Germinal center (tissue), 1 donor: Measurements from ENCODE around the gene NTN3.
"Not testable (repeated sequence)": the region's sequence is repeated elsewhere in the genome, so short reads cannot be mapped to it uniquely, and the experiment has no call there.

Experiments used
- DNase-seq: peaks from one replicate; pipeline ENCODE4 v3.0.0; 2012; ENCODE audit warnings: mixed read lengths, low spot score

Gene NTN3

DNA sequence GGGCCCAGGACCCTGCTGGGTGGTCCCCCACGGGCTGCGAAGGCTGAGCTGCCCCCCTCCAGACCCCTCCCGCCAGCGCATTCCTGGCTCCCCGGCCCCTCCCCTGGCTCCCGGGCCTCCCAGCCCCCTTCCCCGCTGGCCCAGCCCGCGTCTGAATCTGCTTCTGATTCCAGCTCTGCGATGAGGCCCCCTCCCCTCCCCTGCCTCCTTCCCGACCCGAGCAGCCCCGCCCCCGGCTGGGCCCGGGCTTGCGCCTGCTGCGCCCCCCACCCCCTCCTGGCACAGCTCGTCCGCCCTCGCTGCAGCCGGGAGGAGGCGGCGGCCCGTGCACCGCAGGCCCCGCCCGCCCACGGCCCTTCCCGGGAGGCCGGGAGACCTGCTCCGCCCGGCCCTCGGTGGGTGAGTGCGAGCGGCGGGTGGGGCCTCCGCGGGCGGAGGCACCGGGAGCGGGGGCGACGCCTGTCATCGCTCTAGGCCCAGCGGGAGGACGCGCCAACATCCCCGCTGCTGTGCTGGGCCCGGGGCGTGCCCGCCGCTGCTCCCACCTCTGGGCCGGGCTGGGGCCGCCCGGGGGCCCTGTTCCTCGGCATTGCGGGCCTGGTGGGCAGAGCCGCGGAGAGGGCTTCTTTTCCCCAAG is at the start of gene NTN3:
Gene NTN3 (plus strand): TSS at position 282 of the 637 bp plus-strand sequence. CDS start 405 bp downstream, outside the sequence.
- no peak for DNase-seq

DNA sequence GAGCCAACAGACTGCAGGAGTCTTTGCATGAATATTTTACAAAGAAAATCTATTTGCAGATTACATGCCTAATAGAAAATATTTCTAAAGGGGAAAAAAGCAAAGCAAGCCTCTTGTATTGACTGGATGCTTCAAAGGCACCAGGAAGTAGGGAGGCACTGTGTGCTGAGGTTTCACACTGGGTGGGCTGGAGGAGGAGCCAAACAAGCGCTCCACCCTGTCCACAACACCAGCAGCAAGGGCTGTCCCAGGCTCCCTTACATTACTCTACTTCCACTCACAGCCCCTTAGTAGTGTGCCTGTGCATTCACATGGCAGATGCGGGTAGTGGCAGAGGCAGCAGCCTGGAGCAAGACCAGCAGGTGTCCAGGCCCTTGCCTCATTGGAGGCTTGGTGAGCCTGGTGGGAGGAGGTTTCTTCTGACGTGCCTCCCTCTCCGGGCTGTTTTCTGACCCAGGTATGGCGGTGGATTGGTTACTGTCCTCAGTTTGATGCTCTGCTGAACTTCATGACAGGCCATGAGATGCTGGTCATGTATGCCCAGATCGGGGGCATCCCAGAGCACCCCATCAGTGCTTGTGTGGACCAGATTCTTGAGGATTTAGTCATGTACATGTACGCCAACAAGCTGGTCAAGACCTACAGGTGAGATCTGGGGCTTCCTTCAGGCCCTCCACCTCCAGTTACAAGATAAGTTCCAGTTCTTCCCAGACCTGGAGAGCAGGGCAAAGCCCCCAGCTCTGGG is 48.8 kb upstream of the NTN3 start:
- no peak for DNase-seq

DNA sequence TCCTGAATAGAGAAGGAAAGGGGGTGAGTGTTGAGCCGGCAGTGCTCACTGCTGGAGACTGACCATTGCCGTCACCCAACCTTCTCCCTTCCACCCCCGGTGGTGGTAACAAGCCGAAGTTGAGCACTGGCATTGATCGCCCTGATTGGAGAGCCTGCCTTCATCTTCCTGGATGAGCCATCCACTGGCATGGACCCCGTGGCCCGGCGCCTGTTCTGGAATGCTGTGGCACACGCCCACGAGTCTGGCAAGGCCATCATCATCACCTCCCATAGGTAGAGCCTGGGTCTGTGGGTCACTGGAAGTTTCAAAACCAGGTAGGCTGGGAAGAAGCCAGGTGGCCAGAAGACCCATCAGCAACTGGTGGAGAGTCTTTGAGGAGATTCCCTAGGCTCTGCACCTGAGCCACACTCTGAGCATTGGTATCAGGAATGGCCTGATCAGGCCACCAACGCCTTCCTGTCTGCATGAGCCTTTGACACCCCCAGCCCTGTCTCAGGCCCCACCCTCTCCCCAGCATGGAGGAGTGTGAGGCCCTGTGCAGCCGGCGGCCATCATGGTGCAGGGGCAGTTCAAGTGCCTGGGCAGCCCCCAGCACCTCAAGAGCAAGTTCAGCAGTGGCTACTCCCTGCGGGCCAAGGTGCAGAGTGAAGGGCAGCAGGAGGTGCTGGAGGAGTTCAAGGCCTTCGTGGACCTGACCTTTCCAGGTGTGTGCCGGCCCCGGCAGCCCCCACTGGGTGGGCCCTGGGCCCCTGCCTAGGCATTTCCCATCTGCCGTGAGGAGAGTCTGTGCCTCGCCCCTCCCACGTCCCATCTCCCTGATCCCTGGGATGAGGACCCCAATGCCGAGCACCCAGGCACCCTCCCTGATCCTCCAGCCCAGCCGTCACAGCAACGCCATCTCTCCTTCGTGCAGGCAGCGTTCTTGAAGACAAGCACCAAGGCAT is 46.8 kb upstream of the NTN3 start:
- no peak for DNase-seq

DNA sequence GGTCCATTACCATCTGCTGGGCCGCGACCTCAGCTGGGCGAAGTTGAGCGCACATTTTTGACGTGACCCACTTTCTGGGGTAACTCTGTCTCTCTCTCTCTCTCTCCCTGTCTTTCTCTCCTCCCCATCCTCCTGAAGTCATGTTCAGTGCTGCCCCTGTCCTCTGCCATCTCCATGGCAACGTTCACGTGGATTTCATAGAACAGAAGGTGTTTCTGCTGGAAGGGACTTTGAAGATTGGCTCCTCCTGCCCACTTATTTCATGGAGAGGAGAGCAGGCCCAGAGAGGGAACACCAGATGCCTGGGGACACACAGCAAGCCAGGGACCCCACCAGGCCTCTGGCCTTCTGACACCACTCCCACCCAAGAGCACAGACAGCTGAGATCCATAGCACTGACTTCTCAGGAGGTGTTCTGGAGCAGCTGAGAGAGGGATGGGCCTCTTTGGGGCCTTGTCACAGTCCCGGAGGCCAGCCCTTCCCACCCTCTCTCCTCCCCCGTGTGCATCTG is 46.0 kb upstream of the NTN3 start:
- no peak for DNase-seq

DNA sequence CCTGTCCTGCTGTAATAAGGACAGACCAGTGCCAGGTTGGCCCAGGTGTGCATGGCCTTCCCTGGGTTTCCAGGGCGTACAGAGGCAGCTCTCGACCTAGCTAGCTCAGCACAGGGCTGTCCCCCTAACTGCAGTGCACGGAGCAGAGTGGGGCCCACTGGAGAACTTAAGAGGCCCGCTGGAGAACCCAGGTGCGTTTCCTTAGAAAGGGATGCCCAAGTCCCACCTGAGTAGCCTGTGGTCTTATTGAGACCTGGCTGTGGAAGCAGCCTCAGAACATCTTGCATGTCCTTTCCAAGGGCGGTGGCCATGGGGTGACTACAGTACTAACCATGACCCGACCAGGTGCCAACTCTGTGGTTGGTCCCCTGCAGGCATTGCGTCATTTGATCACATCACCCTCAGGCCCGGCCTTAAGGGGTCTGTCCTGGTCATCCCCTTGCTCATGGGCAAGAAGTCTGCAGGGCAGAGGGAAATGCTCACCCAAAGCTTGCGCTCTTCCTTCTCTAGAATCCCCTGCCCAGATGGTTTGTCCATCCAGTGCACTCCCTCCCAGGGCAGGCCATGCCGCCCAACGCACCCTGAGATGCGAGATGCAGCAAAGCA is 45.2 kb upstream of the NTN3 start:
- no peak for DNase-seq

DNA sequence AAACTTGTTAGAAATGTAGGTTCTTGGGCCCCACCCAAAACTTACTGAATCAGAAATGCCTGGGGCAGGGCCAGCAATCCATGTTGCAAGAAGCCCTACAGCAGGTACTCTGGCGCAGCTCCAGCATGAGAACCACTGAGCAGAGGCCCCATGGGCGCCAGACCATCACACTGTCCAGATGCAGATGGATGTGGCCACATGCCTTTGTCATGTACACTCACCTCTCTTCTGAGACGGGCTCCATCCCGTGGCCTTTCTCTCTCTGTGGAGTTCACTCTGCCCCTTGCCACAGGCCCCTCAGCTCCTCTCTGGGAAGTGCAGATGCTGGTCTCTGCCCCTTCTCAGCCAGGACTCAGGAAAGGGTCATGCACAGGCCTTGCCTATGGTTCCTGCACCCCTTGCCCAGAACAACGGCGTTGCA is 44.1 kb upstream of the NTN3 start:
- DNase-seq = no peak

- no peak for DNase-seq
These were observed 43.6 kb upstream of the NTN3 start for GRCh38 chr16:2427526-2427925.

GRCh38 chr16:2428051-2428783 is 42.9 kb upstream of the NTN3 start:
- DNase-seq = peak; percentile 32

- DNase-seq = no peak
These were observed 42.4 kb upstream of the NTN3 start for GRCh38 chr16:2428784-2429033.

DNA sequence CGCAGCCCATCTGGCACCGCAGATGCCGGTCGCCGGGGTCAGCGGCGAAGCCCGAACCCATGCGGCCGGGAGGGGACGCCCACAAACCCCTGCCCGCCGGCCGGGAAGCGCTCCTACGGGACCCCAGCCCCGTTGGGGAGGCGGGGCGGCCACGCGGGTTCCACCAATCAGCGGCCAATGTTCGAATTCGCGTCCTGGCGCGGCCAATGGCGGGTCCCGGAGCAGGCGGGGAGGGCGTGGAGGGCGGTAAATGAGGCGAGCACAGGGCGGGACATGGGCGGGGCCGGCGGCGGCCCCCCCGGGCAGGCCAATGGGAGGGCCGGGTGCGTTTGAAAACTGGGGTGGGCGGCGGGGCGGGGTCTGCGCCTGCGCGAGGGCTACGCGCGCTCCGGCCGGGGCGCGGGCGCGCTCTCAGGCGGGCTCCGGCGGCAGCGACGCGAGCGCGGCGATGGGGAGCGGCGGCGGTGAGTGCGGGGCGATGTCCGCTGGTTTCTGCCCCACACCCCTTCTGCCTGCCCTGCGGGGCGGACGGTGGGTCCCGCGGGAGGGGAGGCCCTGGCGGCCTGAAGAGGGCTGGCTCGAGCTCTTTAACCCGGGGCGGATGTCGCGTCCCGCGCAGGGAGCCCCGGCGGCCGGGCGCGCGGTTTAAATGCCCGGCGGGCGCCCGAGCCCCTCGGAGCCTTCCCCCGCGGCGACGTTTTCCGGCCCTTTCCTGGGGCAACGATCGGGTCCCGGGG is 41.9 kb upstream of the NTN3 start, which contains the start of gene CCNF:
Gene CCNF (plus strand): TSS at position 414 of the 737 bp plus-strand sequence. CDS start 35 bp downstream, at position 449.
- peak; percentile 100 for DNase-seq

DNA sequence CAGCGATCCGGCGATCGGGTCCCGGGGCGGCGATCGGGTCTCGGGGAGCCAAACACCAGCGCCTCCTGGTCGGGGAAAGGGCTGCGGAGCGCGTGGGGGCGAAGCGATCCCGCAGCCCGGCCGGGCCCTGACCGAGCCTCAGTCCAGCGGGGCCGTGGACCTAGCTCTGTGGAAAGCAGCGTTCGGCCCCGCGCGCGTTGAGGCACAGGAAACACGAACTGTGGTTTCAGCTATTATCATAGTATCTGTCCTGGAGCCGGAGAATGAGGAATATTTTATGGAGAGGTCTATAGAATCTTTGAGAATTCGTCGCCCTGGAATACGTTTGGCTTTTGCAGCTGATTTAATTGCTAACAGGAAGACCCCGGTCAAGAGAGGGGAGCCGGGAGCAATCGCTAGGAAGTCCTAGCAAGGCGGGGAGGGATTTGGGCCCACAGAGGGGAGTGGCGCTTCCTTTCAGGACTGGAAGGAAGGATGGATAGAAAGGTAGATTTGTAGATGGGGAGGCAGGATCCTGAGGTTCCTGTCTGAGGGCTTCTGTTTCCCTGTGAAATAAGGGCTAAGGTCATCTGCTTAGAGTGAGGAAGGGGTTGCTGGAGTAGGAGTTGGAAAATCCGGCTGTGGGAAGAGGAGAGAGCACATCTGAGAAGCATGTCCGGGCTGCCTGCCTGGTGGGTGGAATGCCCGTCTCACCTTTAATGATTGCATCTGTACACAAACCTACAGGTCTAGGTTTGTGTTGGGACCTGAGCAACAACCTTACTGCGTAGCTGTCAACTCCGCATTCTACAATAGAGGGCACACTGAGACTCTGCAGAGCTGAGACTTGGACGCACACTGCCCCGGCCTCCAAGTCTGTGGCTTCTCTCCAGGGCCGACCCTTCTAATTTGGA is 41.1 kb upstream of the NTN3 start:
- DNase-seq = peak; percentile 19

DNA sequence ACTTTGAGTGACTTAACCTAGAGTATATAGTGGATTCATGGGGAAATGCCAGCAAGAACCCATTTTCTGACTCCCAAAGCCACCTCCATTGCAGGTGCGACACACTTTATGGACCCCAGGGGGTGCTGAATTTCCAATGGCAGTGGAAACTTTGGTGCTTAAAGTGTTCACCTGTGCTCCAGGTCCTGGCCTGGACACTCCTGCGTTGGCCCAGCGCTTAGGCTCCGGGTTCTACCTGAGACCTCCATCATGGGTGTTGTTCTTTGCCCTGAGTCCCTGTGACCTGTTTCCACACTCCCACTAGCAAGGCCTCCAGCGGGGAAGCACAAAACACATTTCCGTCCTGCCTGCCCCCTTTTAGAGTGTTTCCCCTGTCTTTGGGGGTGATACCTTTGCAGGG is 38.8 kb upstream of the NTN3 start:
- no peak for DNase-seq

GRCh38 chr16:2432801-2433505 is 38.1 kb upstream of the NTN3 start:
- DNase-seq = no peak

- DNase-seq = not testable (repeated sequence)
These were observed 35.9 kb upstream of the NTN3 start for GRCh38 chr16:2435236-2435635.

DNA sequence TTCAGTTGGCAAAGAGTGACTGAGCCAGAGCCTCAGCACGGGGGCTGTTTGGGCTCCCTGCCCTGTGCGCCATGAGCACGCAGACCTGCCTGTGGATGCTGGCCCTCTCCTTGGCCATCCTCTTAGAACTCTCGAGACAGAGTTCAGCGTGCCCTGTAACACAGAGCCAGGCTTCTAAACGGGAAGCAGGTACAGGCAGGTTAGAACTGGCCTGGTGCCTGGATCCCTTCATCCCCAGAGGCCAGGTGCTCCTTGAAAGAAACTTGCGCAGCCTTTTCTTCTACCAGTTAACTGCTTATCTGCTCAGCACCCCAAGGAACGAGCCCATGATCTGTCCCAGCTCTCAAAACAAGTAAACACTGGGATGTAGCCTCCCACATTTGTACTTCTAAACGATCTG is 35.0 kb upstream of the NTN3 start:
- no peak for DNase-seq

DNA sequence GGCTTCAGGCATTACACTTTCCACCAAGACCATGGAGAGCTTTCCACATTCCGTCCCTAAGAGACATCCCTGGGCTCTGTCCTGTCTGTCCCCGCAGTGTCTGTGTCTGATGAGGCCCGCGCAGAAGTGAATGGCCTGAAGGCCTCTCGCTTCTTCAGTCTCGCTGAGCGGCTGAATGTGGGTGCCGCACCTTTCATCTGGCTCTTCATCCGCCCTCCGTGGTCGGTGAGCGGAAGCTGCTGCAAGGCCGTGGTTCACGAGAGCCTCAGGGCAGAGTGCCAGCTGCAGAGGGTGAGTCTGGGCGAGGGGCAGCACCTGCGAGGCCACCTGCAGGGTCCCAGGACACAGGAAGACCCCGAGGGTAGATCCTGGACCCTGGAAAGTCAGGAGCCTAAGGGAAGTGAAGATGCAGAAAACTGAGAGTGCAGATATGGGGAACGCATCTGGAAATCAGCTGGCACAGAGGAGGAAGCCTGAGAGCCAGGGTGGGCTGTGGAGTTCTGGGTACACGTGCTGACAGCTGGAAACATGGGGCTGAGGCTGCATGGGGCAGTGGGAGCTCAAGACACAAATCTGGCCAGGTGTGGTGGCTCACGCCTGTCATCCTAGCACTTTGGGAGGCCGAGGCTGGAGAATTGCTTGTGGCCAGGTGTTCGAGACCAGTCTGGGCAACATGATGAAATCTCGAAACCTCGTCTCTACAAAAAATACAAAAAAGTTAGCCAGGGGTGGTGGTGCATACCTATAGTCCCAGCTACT is 33.9 kb upstream of the NTN3 start:
- no peak for DNase-seq

DNA sequence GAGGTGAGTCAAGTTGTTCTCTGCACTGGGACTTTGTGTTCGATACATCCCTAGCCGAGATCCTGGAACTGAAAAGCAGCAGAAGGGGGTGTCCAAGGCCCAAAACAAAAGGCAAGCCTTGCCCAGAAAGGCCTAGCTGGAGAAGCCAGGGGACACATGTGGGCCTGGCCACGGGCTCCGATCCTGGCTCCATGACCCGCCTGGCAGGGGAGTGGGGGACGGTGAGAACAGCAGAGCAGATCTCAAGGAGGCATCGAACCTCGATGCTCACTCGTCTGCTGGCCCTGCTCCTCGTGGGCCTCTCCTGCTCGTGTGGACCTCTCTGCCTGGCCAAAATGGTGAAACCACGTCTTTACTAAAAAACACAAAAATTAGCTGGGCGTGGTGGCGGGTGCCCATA is 33.0 kb upstream of the NTN3 start:
- DNase-seq = no peak

DNA sequence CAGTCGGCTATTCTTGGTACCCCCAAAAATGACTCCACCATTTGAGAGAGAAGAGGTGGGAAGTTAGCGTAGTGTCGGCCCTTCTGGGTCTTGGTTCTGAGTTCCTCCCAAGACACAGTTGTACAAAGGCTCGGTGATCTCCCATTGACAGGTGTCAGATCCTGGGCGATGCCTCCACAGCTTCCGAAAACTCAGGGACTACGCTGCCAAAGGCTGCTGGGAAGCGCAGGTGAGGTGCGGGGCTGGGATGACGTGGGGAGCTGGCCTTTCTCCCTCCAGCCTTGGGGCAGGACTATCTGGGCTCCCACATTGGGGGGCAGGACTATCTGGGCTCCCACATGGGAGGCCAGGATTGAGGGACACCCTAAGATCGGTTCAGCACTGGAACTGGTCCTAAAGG is 31.5 kb upstream of the NTN3 start:
- DNase-seq = no peak
